ENCODE data around the gene R3HDM4. TPM values are rescaled to one million over a fixed set of nuclear protein-coding genes. Genes with fewer than 3 reads are reported as not detected.
A peak's percentile ranks its signal among the peaks of the same experiment; 100 is the strongest.

The R3HDM4 gene
- total RNA-seq, 1 donor from 2014 or later = 83.3 TPM

DNA sequence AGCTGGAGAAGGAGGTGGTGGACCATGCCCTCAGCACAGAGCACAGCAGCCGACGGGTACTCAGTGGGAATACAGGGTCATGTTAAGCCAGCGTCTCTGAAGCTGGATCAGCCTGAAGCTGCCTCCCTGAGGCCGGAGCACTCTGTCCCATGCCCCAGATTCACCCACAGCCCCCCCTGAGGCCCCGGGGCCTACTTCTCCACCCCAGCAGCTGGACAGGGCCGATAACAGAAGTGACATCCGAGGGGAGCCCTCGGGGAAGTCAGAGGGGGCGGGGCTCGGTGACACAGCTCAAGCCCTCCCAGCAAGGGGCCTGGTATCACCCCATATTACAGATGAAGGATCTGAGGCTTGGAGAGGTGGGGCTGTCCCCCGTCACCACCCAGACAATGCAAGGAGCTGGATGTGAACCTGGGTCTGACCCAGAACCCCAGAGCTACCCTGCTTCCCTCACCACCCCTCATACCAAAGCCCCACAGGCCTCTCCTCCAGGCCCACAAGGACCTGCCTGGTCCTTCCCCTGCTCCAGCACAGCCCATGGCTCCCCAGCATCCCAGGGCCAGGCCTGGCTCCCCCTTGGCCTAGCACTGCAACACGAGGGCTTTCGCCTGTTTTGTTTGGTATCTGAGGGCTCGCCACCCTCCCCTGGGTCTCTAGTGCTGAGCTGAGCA is 5.7 kb downstream of the R3HDM4 start:
- Mint-ChIP-seq H3K9me3 (no peaks in the 10 kb centered on the region), H3K27me3 (ENCODE audit: low read depth) (no peaks in the 10 kb centered on the region), H3K4me1 (ENCODE audit: low read depth) (peaks cover 25% of the 10 kb centered on the region), H3K4me3 (ENCODE audit: low read depth) (no peak overlapping the region), H3K36me3 (ENCODE audit: low read depth) (peaks cover 25% of the 10 kb centered on the region), H3K27ac (no peak overlapping the region)
- no peak for DNase-seq (ENCODE audit: low spot score)
- intact Hi-C loops (cut with micrococcal nuclease) = no loop called here

DNA sequence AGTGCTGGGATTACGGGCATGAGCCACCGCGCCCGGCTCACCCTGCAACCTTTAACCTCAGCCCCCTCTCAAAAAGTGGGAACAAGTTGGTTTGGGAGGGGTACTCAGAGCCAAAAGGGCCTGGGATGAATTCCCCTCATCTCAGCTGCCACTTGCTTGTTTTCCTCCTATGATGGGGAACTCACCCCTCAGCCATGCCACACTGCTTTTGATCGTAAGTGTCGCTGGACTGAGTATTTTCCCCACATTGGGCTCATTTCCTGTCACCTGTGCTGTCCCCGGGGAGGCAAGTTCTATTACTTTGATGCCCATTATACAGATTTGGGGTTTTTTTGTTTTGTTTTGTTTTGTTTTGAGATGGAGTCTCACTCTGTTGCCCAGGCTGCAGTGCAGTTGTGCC is 6.5 kb downstream of the R3HDM4 start:
- Mint-ChIP-seq H3K27me3 (ENCODE audit: low read depth) (no peaks in the 10 kb centered on the region), H3K9me3 (no peaks in the 10 kb centered on the region), H3K4me3 (ENCODE audit: low read depth) (no peak overlapping the region), H3K4me1 (ENCODE audit: low read depth) (peaks cover 25% of the 10 kb centered on the region), H3K27ac (peak overlapping the region; percentile 35), H3K36me3 (ENCODE audit: low read depth) (peaks cover 29% of the 10 kb centered on the region)
- DNase-seq (ENCODE audit: low spot score) = no peak
- intact Hi-C loops (cut with micrococcal nuclease) = no loop called here

DNA sequence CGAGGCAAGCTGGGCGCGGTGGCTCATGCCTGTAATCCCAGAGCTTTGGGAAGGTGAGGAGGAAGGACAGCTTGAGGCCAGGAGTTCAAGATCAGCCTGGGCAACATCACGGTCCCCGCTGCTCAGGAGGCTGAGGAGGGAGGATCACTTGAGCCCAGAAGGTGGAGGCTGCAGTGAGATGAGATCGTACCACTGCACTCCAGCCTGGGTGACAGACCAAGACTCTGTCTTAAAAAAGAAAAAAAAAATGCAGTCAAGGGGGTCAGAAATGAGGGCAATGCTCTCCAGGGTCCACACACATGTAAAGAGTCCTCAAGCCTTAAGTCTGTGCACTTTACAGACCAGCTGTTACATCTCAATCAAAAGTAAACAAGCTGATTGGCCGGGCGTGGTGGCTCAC is 8.5 kb downstream of the R3HDM4 start:
- peaks cover 17% of the 10 kb centered on the region for H3K4me1 Mint-ChIP-seq (ENCODE audit: low read depth)

DNA sequence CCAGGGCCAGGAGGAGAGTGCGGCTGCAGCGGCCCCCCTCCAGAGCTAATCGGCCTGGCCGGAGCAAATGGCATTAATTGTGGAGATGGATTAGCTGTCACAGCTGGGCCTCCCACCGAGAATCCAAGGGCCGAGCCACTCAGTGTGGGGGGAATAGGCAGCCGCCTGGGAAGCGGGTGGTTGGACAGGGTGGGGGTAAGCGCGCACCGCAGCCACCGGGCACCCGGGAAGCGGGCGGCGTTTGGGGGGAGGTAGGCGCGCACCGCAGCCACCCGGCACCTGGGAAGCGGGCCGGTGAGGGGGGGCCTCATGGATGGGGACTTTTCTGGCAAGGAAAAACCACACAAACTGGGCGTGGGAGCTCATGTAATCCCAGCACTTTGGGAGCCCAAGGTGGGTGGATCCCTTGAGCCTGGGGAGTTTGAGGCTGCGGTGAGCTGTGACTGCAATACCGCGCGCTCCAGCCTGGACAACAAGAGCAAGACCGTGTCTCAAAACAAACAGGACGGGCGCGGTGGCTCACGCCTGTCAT is 9.7 kb downstream of the R3HDM4 start:
- Mint-ChIP-seq H3K4me3 (ENCODE audit: low read depth) (no peak overlapping the region), H3K36me3 (ENCODE audit: low read depth) (peaks cover 27% of the 10 kb centered on the region), H3K9me3 (no peaks in the 10 kb centered on the region), H3K27me3 (ENCODE audit: low read depth) (no peaks in the 10 kb centered on the region), H3K27ac (no peak overlapping the region), H3K4me1 (ENCODE audit: low read depth) (peaks cover 8% of the 10 kb centered on the region)
- no peak for DNase-seq (ENCODE audit: low spot score)
- intact Hi-C loops (cut with micrococcal nuclease) = no loop called here

More for the DNA sequence above, 8.5 kb downstream of the R3HDM4 start:
- H3K4me3 Mint-ChIP-seq (ENCODE audit: low read depth) = no peak overlapping the region
- intact Hi-C loops (cut with micrococcal nuclease) = no loop called here
- H3K9me3 Mint-ChIP-seq = no peaks in the 10 kb centered on the region
- no peak overlapping the region for H3K27ac Mint-ChIP-seq
- DNase-seq (ENCODE audit: low spot score) = no peak
- no peaks in the 10 kb centered on the region for H3K27me3 Mint-ChIP-seq (ENCODE audit: low read depth)
- H3K36me3 Mint-ChIP-seq (ENCODE audit: low read depth) = peaks cover 29% of the 10 kb centered on the region

DNA sequence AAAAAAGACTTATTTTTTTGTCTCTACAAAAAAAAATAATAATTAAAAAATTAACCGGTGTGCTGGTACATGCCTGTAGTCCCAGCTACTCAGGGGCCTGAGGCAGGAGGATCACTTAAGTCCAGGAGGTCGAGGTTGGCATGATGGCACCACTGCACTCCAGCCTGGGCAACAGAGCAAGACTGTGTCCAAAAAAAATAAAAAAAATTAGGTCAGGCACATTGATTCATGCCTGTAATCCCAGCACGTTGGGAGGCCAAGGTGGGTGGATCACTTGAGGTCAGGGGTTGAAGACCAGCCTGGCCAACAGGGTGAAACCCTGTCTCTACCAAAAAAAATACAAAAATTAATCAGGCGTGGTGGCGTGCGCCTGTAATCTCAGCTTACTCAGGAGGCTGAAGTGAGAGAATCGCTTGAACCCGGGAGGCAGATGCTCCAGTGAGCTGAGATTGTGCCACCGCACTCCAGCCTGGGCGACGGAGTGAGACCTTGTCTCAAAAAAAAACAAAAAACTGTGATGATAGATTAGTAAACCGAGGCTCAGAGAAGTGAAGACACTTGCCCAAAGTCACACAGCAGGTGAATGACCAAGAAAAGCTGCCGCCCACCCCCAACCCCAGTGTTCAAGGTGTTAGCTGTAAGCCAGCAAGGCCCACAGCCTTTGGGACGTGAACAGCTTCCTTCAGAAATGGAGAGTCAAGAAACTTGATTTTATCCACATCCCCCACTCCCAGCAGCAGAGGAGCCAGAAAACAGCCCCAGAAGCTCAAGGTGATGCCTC is 10.4 kb downstream of the R3HDM4 start:
- H3K4me3 Mint-ChIP-seq (ENCODE audit: low read depth) = no peak overlapping the region
- no peaks in the 10 kb centered on the region for H3K9me3 Mint-ChIP-seq
- no peak overlapping the region for H3K27ac Mint-ChIP-seq
- H3K36me3 Mint-ChIP-seq (ENCODE audit: low read depth) = peaks cover 30% of the 10 kb centered on the region
- DNase-seq (ENCODE audit: low spot score) = no peak
- H3K27me3 Mint-ChIP-seq (ENCODE audit: low read depth) = no peaks in the 10 kb centered on the region
- peaks cover 8% of the 10 kb centered on the region for H3K4me1 Mint-ChIP-seq (ENCODE audit: low read depth)
- intact Hi-C loops (cut with micrococcal nuclease) = no loop called here

DNA sequence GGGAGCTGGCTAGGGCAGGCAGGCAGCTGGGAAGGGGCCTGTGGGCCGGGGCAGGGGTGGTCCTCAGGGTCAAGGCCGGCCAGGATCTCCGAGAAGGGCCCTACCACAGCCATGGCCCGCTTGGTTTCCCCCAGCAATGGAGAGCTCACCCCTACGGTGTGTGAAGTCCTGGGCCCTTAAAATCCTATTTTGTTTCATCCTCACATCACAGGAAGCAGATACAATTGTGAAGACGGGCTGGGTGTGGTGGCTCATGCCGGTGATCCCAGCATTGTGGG is 11.0 kb downstream of the R3HDM4 start:
- Mint-ChIP-seq H3K9me3 (no peaks in the 10 kb centered on the region), H3K36me3 (ENCODE audit: low read depth) (peaks cover 31% of the 10 kb centered on the region), H3K27me3 (ENCODE audit: low read depth) (no peaks in the 10 kb centered on the region), H3K27ac (no peak overlapping the region), H3K4me3 (ENCODE audit: low read depth) (no peak overlapping the region), H3K4me1 (ENCODE audit: low read depth) (peaks cover 6% of the 10 kb centered on the region)
- DNase-seq (ENCODE audit: low spot score) = no peak
- intact Hi-C loops (cut with micrococcal nuclease) = no loop called here

DNA sequence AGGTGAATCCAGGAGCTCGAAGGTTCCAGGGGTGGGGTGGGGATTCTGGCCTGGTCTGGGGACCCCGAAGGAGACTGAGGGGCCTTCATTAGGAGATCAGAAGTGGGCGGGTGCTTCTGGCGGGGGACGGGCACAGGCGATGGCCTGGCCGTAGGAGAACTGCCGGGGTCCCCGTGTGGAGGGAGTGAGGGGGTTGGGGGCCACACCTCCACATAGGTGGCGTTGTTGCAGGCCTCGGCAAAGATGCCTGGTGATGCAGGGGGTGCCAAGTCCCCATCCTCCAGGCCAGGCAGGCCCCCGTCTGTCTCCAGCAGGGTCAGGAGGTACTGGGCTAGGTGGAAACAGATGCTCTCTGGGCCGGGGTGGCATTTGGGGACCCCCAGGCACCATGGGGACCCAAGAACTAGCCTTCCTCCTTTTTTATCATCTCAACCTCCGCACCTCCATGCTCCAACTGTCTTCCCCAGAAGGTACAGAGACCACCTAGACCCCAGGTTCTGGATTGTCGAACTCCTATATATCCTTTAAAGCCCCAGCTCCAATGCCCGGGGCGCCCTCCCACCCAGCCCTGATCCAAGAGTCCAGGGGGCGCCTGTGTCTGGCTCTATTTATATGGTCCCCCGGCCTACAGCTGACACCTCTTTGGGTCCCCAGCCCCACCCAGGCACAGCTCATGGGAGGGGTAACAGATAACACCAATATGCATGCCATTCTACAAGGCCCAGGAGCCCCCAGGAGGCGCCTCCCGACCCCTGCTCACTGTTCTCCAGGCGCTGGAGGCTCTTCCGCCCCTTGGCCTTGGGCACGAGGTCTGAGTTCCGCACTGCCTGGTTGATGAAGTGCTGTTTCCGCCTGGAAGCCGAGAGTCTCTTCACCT is 11.6 kb downstream of the R3HDM4 start:
- peaks cover 35% of the 10 kb centered on the region for H3K36me3 Mint-ChIP-seq (ENCODE audit: low read depth)

DNA sequence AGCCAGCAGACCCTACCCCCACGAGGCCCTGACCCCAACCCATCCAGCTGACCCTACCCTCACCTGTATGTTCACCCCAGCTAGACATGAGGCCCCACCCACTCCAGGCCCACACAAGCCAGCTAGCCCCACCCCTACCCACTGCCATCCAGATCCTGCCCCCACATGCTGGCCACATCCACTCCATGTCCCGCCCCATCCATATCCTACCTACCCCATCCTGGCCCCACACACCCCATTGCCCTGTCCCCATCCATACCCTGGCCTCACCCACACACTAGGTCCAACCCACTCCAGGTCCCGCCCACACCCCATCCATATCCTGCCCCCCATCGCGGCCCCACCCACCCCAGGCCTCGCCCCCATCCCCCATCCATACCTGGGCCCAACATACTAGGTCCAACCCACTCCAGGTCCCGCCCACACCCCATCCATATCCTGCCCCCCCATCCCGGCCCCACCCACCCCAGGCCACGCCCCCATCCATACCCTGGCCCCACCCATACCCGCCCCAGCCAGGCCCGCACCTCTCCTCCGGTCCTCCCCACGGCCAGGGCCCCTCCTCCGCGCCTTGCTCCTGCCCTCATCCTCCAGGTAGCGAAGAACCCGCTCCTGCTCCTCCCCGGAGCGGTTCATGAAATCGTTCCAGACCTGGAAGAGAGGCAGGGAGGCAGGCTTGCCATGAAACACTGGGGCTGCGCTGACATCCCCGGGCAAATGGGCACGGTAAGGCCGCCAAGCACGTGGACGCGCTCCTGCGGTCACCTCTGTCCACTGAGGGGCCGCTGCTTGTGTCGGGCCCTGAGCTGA is 12.5 kb downstream of the R3HDM4 start:
- Mint-ChIP-seq H3K4me3 (ENCODE audit: low read depth) (no peak overlapping the region), H3K27me3 (ENCODE audit: low read depth) (no peaks in the 10 kb centered on the region), H3K27ac (no peak overlapping the region), H3K36me3 (ENCODE audit: low read depth) (peaks cover 38% of the 10 kb centered on the region), H3K9me3 (no peaks in the 10 kb centered on the region), H3K4me1 (ENCODE audit: low read depth) (peaks cover 4% of the 10 kb centered on the region)
- intact Hi-C loops (cut with micrococcal nuclease) = no loop called here
- no peak for DNase-seq (ENCODE audit: low spot score)

More for the DNA sequence above, 11.6 kb downstream of the R3HDM4 start:
- Mint-ChIP-seq H3K4me3 (ENCODE audit: low read depth) (no peak overlapping the region), H3K27me3 (ENCODE audit: low read depth) (no peaks in the 10 kb centered on the region), H3K4me1 (ENCODE audit: low read depth) (peaks cover 4% of the 10 kb centered on the region), H3K27ac (no peak overlapping the region), H3K9me3 (no peaks in the 10 kb centered on the region)
- DNase-seq (ENCODE audit: low spot score) = no peak
- intact Hi-C loops (cut with micrococcal nuclease) = no loop called here

DNA sequence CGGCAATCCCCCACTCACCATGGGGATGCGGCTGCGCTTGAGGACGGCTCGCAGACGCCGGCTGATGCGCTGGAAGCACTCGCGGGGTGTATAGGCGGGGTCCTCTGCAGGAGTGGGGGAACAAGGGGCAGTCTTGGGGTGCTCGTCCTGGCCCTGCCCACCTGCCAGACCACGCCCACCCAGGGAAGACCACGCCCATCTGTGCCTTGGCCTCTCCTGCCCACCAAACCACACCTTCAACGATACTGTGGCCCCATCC is 13.0 kb downstream of the R3HDM4 start:
- H3K9me3 Mint-ChIP-seq = no peaks in the 10 kb centered on the region
- intact Hi-C loops (cut with micrococcal nuclease) = no loop called here
- H3K27me3 Mint-ChIP-seq (ENCODE audit: low read depth) = no peaks in the 10 kb centered on the region
- no peak for DNase-seq (ENCODE audit: low spot score)
- H3K36me3 Mint-ChIP-seq (ENCODE audit: low read depth) = peaks cover 38% of the 10 kb centered on the region
- H3K27ac Mint-ChIP-seq = no peak overlapping the region
- no peak overlapping the region for H3K4me3 Mint-ChIP-seq (ENCODE audit: low read depth)
- H3K4me1 Mint-ChIP-seq (ENCODE audit: low read depth) = peaks cover 4% of the 10 kb centered on the region

DNA sequence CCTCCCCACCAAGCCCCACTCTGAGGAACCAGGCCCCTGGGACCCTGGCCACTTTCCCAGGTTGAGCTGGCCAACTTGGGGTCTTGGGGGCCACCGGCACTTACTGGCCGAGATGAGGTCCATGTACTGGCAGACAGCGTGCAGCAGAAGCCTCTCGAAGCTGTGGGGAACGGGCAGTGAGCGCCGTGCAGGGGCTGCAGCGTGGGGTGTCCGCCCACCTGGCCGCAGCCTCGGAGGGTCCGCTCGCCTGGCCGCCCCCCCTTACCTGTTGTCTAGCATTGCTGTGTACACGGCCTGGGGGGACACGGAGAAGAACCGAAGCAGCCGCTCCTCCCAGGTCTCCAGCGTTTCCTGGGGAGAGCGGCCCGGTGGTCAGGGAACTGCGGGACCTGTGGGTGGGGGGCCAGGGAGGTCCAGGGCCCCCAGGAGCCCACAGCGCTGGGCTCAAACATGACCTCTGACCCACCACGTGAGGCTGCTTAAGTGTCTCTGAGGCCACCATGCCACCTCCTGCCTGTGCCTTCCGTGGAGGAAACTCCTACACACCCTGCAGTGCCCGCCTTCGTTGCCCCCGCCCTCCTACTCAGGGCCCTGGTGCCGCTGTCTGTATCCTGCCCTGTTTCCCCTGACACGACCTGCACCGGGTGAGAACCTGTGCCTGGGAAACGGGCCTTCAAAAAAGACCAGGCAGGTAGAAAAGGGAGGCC is 13.5 kb downstream of the R3HDM4 start:
- H3K36me3 Mint-ChIP-seq (ENCODE audit: low read depth) = peaks cover 37% of the 10 kb centered on the region
- no peaks in the 10 kb centered on the region for H3K27me3 Mint-ChIP-seq (ENCODE audit: low read depth)
- H3K9me3 Mint-ChIP-seq = no peaks in the 10 kb centered on the region
- DNase-seq (ENCODE audit: low spot score) = no peak
- no peak overlapping the region for H3K27ac Mint-ChIP-seq
- no peak overlapping the region for H3K4me3 Mint-ChIP-seq (ENCODE audit: low read depth)
- intact Hi-C loops (cut with micrococcal nuclease) = no loop called here
- peaks cover 4% of the 10 kb centered on the region for H3K4me1 Mint-ChIP-seq (ENCODE audit: low read depth)

DNA sequence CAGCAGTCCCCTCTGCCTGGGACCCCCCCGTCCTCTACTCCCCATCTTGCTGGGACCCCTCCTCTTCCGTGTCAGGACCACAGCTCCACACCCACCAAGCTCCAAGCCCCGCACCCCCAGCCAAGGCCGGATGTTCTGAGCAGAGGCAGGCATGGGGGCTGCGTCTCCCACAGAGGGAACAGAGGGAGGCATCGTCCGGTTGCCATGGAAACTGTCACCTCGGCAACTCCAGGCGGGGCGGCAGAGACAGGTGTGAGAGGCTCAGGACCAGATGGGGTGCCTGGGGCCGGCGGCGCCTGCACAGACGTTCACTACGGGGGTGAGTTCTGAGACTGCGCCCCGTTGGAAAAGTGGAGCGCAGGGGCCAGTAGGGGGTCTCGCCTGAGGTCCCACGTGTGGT is 14.4 kb downstream of the R3HDM4 start:
- Mint-ChIP-seq H3K9me3 (no peaks in the 10 kb centered on the region), H3K27me3 (ENCODE audit: low read depth) (no peaks in the 10 kb centered on the region), H3K27ac (no peak overlapping the region), H3K36me3 (ENCODE audit: low read depth) (peaks cover 32% of the 10 kb centered on the region), H3K4me1 (ENCODE audit: low read depth) (no peaks in the 10 kb centered on the region), H3K4me3 (ENCODE audit: low read depth) (no peak overlapping the region)
- intact Hi-C loops (cut with micrococcal nuclease) = no loop called here
- no peak for DNase-seq (ENCODE audit: low spot score)

DNA sequence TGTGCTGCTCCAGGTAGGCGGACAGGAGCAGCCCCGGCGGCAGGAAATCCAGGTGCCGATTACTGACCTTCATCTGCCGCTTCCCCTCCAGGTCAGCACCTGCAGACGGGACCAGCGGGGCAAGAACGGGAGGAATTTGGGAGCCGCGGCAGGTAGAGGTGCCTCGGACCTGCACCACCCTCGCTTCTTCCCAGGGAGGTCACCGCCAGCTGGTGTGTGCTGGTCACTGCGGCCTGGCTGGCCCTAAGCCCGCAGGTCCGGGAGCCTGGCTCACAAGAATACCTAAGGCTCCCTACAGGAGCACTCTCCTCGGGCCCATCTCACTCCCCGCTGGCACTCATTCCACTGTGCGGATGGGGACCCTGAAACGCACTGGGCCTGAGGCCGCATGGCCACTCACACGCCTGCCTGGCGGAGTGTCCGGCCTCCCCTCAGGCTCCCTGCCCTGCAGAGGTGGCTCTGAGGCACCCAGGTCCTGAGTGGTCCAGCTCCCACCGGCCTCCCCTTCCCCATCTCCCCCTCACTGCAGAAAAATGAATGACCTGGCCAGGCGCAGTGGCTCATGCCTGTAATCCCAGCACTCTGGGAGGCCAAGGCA is 15.5 kb downstream of the R3HDM4 start:
- no peak overlapping the region for H3K27ac Mint-ChIP-seq
- H3K4me3 Mint-ChIP-seq (ENCODE audit: low read depth) = no peak overlapping the region
- H3K9me3 Mint-ChIP-seq = no peaks in the 10 kb centered on the region
- no peak for DNase-seq (ENCODE audit: low spot score)
- intact Hi-C loops (cut with micrococcal nuclease) = no loop called here
- no peaks in the 10 kb centered on the region for H3K27me3 Mint-ChIP-seq (ENCODE audit: low read depth)
- peaks cover 32% of the 10 kb centered on the region for H3K36me3 Mint-ChIP-seq (ENCODE audit: low read depth)
- H3K4me1 Mint-ChIP-seq (ENCODE audit: low read depth) = peaks cover 5% of the 10 kb centered on the region
